Activated CD4-positive, alpha-beta T cell treated with anti-CD3 and anti-CD28 coated beads, Interleukin-2, Interleukin-4, amounts not matched to agents 100 ng/mL and 50 ng/mL, durations not matched to agents 16 hours and 8 hours (primary cell): ENCODE measurements around the gene PTPRT.

Experiments used
- DNase-seq: peaks from one replicate; pipeline ENCODE4 v3.0.0-alpha.2; 2020; ENCODE audit warnings: low spot score

PTPRT gene

GRCh38 chr20:43022568-43022967 lies 167.1 kb downstream of the PTPRT start:
- no peak for DNase-seq

DNA sequence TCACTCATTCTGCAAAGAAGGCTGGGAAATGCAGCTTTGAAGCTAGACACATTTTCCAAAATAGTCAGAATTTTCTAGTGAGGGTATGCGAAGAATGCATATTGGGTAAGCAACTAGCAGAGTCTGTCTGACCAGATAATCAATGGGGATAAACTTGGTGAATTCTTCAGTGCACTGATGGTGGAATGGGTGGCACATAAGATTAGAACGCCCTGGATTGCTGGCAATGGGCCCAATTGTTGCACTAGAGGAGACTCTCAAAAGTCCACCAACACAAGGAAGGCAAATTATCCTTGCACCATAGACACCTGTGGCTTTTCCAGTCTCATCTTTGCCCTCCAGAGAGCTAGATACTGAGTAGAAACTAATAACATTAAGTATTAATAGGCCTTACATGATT lies 167.6 kb downstream of the PTPRT start:
- no peak for DNase-seq

- DNase-seq, result no peak
Measured at GRCh38 chr20:43017241-43018030, 172.3 kb downstream of the PTPRT start.

DNA sequence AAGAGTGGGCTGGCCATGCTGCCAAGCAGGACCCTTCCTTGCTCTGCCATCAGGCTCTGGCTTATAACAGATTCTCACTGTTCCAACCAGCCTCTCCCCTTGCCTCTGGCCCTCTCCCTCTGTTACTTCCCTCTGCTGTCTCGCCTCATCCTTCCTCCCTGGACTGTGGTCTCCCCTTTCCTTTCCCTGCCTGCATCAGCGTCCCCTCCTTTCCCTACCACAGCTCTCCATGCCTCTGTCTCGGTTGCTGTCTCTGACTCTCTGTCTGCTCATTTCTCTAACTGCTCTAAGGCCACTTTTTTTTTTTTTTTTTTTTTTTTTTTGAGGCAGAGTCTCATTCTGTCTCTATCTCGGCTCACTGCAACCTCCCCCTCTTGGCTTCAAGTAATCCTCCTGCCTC lies 173.4 kb downstream of the PTPRT start:
- DNase-seq, result no peak

DNA sequence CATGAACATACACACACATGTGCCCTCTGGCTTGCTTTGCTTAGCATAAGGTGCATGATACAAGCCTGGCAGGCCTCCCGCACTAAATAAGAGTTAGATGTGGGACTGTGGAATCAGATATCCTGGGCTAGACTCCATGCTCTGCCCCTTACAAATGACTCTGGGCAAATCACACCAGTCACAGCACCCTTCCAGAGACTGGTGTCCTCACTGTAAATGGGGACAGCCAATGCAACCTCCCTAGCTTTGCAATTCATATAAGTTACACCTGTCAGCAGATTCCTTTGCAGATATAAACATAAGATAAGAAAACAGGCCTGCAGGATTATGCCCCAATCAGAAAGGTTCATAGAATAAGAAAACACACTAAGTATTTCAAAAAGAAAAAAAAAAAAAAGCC lies 174.1 kb downstream of the PTPRT start:
- DNase-seq, result no peak

DNA sequence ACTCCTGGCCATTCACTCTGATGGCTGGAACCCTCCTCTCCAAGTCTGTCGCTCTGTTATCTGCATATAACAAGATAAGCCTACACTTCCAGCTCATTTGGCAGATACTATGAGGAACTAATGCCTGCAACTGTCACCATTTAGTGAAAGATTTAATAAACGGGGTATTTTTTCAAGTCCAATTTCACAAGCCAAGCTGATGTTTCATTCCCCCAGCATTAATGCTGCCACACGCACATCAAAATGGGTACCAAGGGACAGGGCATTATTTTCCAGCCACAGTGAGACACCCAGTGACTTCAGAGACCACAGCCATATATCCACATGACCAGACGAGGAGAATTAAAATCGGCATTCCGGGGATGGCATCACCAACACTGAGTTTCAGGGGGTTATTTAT lies 175.5 kb downstream of the PTPRT start:
- no peak for DNase-seq

DNA sequence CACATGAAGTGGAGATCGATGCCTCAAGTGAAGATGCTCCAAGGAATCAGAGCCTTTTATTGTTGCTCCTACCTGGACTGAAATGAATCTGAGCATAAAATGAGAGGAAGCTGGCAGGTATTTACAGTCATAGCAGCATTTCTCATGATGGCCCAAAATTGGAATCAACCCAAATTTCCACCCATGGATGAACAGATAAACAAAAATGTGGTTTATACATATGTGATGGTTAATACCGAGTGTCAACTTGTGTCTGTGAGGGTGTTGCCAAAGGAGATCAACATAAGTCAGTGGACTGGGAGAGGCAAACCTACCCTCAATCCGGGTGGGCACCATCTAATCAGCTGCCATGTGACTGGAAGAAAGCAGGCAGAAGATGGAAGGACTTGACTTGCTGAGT lies 178.2 kb downstream of the PTPRT start:
- DNase-seq, result no peak

DNA sequence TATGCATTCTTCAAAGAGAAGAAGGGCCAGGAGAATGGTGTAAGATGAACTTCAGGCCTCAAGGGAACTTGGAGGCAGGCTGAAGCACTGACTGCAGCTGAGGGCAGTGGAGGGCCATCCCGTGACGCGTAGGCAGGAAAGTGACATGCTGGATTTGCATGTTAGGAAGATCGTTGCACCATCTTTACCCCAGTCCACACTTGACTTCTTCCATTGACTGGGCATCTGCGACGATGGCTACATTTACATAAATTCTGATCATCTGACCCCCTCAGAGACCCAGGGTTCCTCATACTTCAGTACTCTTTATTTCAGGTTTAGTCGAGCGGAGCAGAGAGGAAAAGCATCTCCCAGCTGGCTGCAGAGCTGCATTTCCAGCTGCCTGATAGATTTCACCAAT lies 180.2 kb downstream of the PTPRT start:
- DNase-seq, result no peak

DNA sequence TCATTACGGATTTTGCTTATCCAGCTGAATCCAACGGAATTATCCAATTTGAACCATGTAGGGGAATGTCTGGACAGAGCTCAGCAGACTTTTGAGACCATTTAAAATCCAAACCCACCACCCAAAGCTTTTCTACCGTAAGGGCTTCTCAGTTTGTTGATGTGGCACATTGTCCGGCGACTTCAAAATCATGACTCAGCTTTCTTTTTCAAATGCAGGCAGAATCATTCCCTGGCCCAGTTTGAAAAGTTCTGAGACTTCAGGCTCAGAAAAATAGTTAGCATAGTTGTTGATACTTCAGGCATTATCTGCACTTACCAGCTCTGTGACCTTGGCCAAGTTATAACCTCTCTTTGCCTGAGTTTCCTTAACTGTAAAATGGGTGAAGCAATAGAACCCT lies 182.2 kb downstream of the PTPRT start:
- DNase-seq, result no peak

GRCh38 chr20:43006651-43007375 lies 182.9 kb downstream of the PTPRT start:
- no peak for DNase-seq

- DNase-seq, result no peak
Measured at GRCh38 chr20:43003318-43003944, 186.3 kb downstream of the PTPRT start.

DNA sequence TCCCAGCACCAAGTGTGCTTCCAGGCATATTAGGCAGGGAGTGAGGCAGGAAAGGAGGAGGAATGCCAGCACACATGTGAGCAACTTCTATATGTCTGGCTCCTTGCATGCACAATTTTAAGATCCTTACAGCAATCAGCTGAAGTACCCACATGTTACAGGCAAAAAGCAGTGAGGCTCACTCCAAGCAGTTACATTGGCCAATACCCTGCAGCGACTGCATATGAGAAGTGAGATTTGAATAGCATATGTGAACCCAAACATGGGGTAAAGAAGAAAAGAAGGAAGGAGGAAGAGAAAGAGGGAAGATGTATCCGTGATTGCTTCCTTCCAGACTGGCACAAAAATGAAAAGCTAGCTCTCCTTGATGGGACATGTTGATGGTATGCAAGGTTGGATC lies 193.6 kb downstream of the PTPRT start:
- no peak for DNase-seq

DNA sequence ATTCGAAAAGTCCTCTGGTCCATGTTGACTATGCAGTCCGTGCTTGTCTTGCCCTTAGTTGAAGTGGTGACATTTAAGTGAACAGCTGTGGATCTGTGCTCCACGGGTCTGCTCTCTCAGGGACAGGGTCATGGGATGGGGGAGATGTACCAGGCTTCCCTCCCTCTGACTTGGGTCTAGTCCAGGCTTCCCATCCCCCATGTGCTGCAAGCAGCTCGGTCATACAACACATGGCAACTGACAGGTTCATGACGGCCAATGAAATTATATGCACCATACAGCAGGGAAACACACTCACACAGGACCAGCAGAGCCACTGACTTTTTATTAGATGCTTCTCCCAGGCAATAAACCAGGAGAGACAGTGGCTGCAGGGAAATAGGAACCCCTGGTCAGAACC lies 201.4 kb downstream of the PTPRT start:
- no peak for DNase-seq

- DNase-seq, result no peak
Measured at GRCh38 chr20:42987376-42988114, 202.2 kb downstream of the PTPRT start.

DNA sequence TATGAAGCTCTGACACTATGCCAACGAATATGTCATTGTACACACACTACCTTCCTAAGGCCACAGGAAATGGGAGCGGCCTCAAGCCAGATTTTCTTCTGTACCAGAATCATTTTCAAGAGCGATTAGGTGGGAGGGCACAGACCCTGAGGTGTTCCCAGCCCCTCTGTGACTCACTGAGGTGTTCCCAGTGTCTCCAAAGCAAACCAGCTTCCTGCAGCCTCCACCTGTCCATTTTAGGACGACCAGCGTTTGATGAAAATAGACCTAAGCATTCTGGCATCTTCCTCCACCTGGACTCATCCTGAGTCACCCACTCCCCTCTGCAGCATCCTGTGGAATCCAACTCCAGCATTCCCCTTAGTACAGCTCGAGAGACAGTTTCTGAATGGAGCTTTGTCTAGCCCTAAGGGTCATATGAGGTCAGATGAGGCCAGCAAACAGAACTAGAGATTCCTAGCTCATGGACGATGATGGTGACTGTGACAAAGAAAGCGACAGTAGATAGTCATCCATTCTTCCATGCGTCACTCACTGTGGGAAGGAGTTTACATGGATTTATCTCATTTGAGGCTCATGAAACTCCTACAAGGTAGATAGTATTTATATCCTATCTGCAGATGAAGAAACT lies 203.4 kb downstream of the PTPRT start:
- DNase-seq, result no peak

DNA sequence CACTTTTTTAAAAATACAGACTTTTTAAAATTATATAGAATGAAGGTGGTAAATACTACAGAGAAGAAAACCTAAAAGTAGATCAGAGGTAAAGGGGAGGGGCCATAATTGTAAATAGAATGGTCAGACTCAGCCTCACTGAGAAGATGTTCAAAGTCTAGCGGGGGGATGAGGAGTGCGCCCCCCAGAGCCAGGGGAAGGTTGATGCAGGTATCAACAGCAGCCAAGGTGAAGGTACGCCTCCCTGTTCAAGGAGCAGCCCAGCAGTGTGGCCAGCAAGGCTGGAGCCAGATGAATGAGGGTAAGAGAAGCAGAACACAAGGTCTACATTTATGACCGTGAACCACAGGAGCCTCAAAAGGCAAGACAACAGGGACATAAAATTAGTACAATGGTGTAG lies 204.1 kb downstream of the PTPRT start:
- DNase-seq, result no peak

DNA sequence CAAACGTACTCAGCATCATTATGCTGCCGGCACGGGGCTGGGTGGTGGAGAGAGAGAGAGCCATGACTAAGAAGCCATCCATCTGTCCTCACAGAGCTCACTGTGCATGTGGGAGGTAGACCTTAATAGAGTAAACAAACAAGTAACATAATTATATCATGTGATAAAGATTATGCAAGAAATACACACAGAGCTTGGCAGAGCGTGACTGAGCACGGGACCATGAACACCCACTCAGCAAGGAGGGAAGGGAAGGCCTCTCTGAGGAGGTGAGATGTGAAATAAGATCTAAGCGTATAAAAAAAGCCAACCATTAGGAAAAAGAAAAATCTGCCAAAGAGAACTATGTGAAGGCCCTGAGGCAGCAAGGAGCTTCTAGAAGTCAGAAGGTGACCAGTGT lies 207.5 kb downstream of the PTPRT start:
- no peak for DNase-seq

- DNase-seq, result no peak
Measured at GRCh38 chr20:42981253-42981652, 208.5 kb downstream of the PTPRT start.

- no peak for DNase-seq
Measured at GRCh38 chr20:42979720-42980119, 210.0 kb downstream of the PTPRT start.

DNA sequence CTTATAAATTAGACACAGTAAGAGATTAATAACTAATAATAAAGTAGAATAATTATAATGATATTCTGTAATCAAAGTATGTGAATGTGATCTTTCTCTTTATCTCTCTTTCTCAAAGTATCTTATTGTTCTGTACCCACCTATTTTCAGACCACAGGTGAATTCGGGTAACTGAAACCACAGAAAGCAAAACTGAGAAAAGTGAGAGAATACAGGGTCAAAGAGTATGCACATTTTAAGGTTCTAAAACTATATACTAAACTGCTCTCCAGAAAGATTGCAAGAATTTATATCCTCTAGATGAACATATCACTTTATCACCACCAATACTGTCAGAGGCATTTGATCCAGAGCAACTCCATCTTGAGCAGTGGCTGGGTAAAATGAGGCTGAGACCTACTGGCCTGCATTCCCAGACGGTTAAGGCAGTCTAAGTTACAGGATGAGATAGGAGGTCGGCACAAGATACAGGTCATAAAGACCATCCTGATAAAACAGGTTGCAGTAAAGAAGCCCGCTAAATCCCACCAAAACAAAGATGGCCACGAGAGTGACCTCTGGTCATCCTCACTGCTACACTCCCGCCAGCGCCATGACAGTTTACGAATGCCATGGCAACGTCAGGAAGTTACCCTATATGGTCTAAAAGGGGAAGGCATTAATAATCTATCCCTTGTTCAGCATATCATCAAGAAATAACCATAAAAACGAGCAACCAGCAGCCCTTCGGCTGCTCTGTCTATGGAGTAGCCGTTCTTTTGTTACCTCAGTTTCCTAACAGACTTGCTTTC lies 211.3 kb downstream of the PTPRT start:
- DNase-seq, result no peak

DNA sequence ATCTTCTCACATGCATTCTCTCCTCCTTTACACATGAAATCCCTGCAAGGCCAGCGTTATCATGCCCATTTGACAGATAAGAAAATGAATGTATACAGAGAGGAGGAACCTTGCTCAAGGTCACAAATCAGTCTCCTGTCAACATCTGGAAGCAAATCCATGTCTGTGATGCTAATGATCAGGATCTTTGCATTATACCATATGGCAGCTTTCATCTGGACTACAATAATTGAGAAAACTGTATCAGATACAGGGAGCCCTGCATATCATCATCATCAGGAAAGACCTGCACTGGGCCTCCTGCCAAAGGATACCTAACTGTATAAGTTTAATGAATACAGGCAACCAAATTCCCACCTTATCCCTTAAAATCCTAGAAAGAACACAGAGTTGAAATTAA lies 213.7 kb downstream of the PTPRT start:
- DNase-seq, result no peak
